H1 (cell line): ENCODE results near the gene LCORL.

Source experiments
- CEBPB ChIP-seq: IDR thresholded peaks from 2 replicates; pipeline ENCODE4 v1.6.1; 2012; ENCODE audit warnings: low read depth, low read length
- CTCF ChIP-seq, 3 experiments: IDR thresholded peaks; 1 replicate in 2 of 3; 2 replicates in 1 of 3; pipeline versions ENCODE4 v1.5.1 to v1.6.1; 2011; ENCODE audit warnings: low read length in 3 of 3, mild to moderate bottlenecking in 3 of 3, inconsistent platforms in 2 of 3, low read depth in 1 of 3, moderate library complexity in 1 of 3; ENCODE audit not compliant: insufficient read depth in 1 of 3; ENCODE audit errors: control extremely low read depth in 1 of 3
- E2F6 ChIP-seq: IDR thresholded peaks from 2 replicates; pipeline ENCODE4 v1.6.1; 2012; ENCODE audit warnings: inconsistent platforms
- KDM1A ChIP-seq: fragments of 200-600, 300-600 bp; sonication (generic); IDR thresholded peaks from 2 replicates; pipeline ENCODE4 v1.7.1; 2016; ENCODE audit warnings: mild to moderate bottlenecking, low read length, borderline replicate concordance
- POLR2A ChIP-seq, 2 experiments: IDR thresholded peaks; 1 replicate in 1 of 2; 2 replicates in 1 of 2; pipeline ENCODE4 v1.6.1; 2011; ENCODE audit warnings: low read depth in 2 of 2, low read length in 2 of 2, mild to moderate bottlenecking in 2 of 2; ENCODE audit errors: control extremely low read depth in 1 of 2
- RNF2 ChIP-seq: fragments of 200-900, 300-1000 bp; sonication (generic); IDR thresholded peaks from 2 replicates; pipeline ENCODE4 v1.7.1; 2016; ENCODE audit warnings: borderline replicate concordance, low read depth, mild to moderate bottlenecking, antibody characterized with exemption, low read length; ENCODE audit not compliant: poor library complexity, severe bottlenecking; ENCODE audit errors: missing control alignments
- TEAD4 ChIP-seq: IDR thresholded peaks from 2 replicates; pipeline ENCODE4 v1.6.1; 2012; ENCODE audit warnings: low read depth, low read length, inconsistent platforms, mixed read lengths
- USF2 ChIP-seq: IDR thresholded peaks from 2 replicates; pipeline ENCODE4 v1.6.1; 2011; ENCODE audit warnings: low read length, improper control_type of control experiment

- no peak for TF ChIP-seq POLR2A (IDR thresholded peaks at IDR 0.05; ENCODE audit: control extremely low read depth in 1 of 2, low read depth in 2 of 2, low read length in 2 of 2)
- TF ChIP-seq CTCF (IDR thresholded peaks at IDR 0.05; ENCODE audit: control extremely low read depth in 1 of 3, insufficient read depth in 1 of 3, low read depth in 1 of 3, low read length in 3 of 3) = no peak
- no peak for TF ChIP-seq USF2
- TF ChIP-seq E2F6 = no peak
- no peak for TF ChIP-seq CEBPB
- TF ChIP-seq RNF2 = no peak
- TF ChIP-seq TEAD4 = no peak
- TF ChIP-seq KDM1A = no peak
Observed at GRCh38 chr4:18052158-18052557, 30.6 kb upstream of the LCORL start.
